Mucosa of rectum (tissue), 2 donors: Measurements from ENCODE around the gene MBNL2.

Source experiments
- H3K27ac ChIP-seq, 2 donors: one replicate each; pipeline ENCODE4 v1.7.0; 2013; ENCODE audit warnings: inconsistent platforms in 2 of 2, low read depth in 2 of 2, low read length in 2 of 2
- H3K27me3 ChIP-seq, 2 donors: one replicate each; pipeline ENCODE4 v1.7.0; 2013; ENCODE audit warnings: low read length in 2 of 2; ENCODE audit not compliant: control insufficient read depth in 2 of 2, insufficient read depth in 2 of 2
- H3K36me3 ChIP-seq, 2 donors: one replicate each; pipeline ENCODE4 v1.7.0; 2013; ENCODE audit warnings: low read length in 2 of 2; ENCODE audit not compliant: control insufficient read depth in 2 of 2, insufficient read depth in 2 of 2
- H3K4me1 ChIP-seq, 2 donors: one replicate each; pipeline ENCODE4 v1.7.0; 2013; ENCODE audit warnings: low read length in 2 of 2, mild to moderate bottlenecking in 1 of 2; ENCODE audit not compliant: control insufficient read depth in 2 of 2, insufficient read depth in 2 of 2
- H3K4me3 ChIP-seq, 2 donors: one replicate each; pipeline ENCODE4 v1.7.0; 2013; ENCODE audit warnings: low read length in 2 of 2
- H3K9ac ChIP-seq, 2 donors: one replicate each; pipeline ENCODE4 v1.7.0; 2013; ENCODE audit warnings: low read length in 2 of 2, low read depth in 1 of 2, mild to moderate bottlenecking in 1 of 2
- H3K9me3 ChIP-seq, 2 donors: one replicate each; pipeline ENCODE4 v1.7.0; 2013; ENCODE audit warnings: low read length in 2 of 2; ENCODE audit not compliant: control insufficient read depth in 2 of 2
- donor health status: healthy.
- donor health status: Normal muscosa, but diverticular disease.

Gene MBNL2

GRCh38 chr13:97239943-97240787 is 18.0 kb downstream of the MBNL2 start:
- peaks cover 24 to 39% of the 10 kb centered on the region in 2 donors for H3K4me1 ChIP-seq
- no peak overlapping the region for H3K4me3 ChIP-seq
- H3K9ac ChIP-seq, result no peak overlapping the region

GRCh38 chr13:97240788-97241734 is 18.9 kb downstream of the MBNL2 start:
- no peak overlapping the region for H3K4me3 ChIP-seq
- peaks cover 17 to 35% of the 10 kb centered on the region in 2 donors for H3K4me1 ChIP-seq
- no peak overlapping the region for H3K9ac ChIP-seq
- no peaks in the 10 kb centered on the region for H3K36me3 ChIP-seq
- no peaks in the 10 kb centered on the region for H3K9me3 ChIP-seq
- no peaks in the 10 kb centered on the region for H3K27me3 ChIP-seq
- H3K27ac ChIP-seq, result no peak overlapping the region

More at GRCh38 chr13:97239943-97240787, 18.0 kb downstream of the MBNL2 start:
- H3K27me3 ChIP-seq, result no peaks in the 10 kb centered on the region
- peak overlapping the region in 1 of 2 donors; percentile 11 for H3K27ac ChIP-seq
- no peaks in the 10 kb centered on the region for H3K36me3 ChIP-seq
- no peaks in the 10 kb centered on the region for H3K9me3 ChIP-seq

GRCh38 chr13:97241761-97242160 is 19.6 kb downstream of the MBNL2 start:
- no peak overlapping the region for H3K27ac ChIP-seq
- no peak overlapping the region for H3K9ac ChIP-seq
- H3K4me1 ChIP-seq, result peaks cover 14 to 33% of the 10 kb centered on the region in 2 donors

GRCh38 chr13:97242755-97243497 is 20.8 kb downstream of the MBNL2 start:
- Histone ChIP-seq H3K27me3 (no peaks in the 10 kb centered on the region), H3K9ac (no peak overlapping the region), H3K27ac (no peak overlapping the region), H3K4me1 (peaks cover 14 to 33% of the 10 kb centered on the region in 2 donors), H3K4me3 (no peak overlapping the region), H3K9me3 (no peaks in the 10 kb centered on the region), H3K36me3 (no peaks in the 10 kb centered on the region)

More at GRCh38 chr13:97241761-97242160, 19.6 kb downstream of the MBNL2 start:
- Histone ChIP-seq H3K4me3 (no peak overlapping the region), H3K36me3 (no peaks in the 10 kb centered on the region), H3K9me3 (no peaks in the 10 kb centered on the region), H3K27me3 (no peaks in the 10 kb centered on the region)

GRCh38 chr13:97243915-97244781 is 22.0 kb downstream of the MBNL2 start:
- Histone ChIP-seq H3K36me3 (no peaks in the 10 kb centered on the region), H3K4me1 (peaks cover 14 to 26% of the 10 kb centered on the region in 2 donors), H3K27ac (peak overlapping the region in 1 of 2 donors; percentile 46), H3K27me3 (no peaks in the 10 kb centered on the region), H3K4me3 (no peak overlapping the region), H3K9ac (no peak overlapping the region), H3K9me3 (no peaks in the 10 kb centered on the region)

- Histone ChIP-seq H3K4me3 (no peak overlapping the region), H3K27ac (peak overlapping the region in 1 of 2 donors; percentile 0), H3K9ac (no peak overlapping the region)
Measured at GRCh38 chr13:97245011-97245410, 22.9 kb downstream of the MBNL2 start.

GRCh38 chr13:97246596-97247158 is 24.5 kb downstream of the MBNL2 start:
- Histone ChIP-seq H3K4me3 (no peak overlapping the region), H3K9ac (no peak overlapping the region), H3K4me1 (peaks cover 6 to 26% of the 10 kb centered on the region in 2 donors)

More at GRCh38 chr13:97245011-97245410, 22.9 kb downstream of the MBNL2 start:
- Histone ChIP-seq H3K27me3 (no peaks in the 10 kb centered on the region), H3K9me3 (no peaks in the 10 kb centered on the region), H3K36me3 (no peaks in the 10 kb centered on the region), H3K4me1 (peaks cover 6 to 23% of the 10 kb centered on the region in 2 donors)

GRCh38 chr13:97248243-97248642 is 26.1 kb downstream of the MBNL2 start:
- Histone ChIP-seq H3K4me1 (peaks cover 6 to 21% of the 10 kb centered on the region in 2 donors), H3K27ac (no peak overlapping the region), H3K9me3 (no peaks in the 10 kb centered on the region), H3K27me3 (no peaks in the 10 kb centered on the region), H3K4me3 (no peak overlapping the region), H3K9ac (no peak overlapping the region), H3K36me3 (no peaks in the 10 kb centered on the region)

More at GRCh38 chr13:97246596-97247158, 24.5 kb downstream of the MBNL2 start:
- H3K36me3 ChIP-seq, result no peaks in the 10 kb centered on the region
- H3K9me3 ChIP-seq, result no peaks in the 10 kb centered on the region
- H3K27ac ChIP-seq, result no peak overlapping the region
- H3K27me3 ChIP-seq, result no peaks in the 10 kb centered on the region
